OCI-LY1 (cell line): Measurements from ENCODE around the gene SDK1.

Source experiments
- CTCF ChIP-seq: fragments of 200-600 bp; sonication (generic), shearing (Covaris generic); IDR thresholded peaks from 2 replicates; pipeline ENCODE4 v1.5.1; 2017; ENCODE audit warnings: mild to moderate bottlenecking, antibody characterized with exemption, low read length, moderate library complexity, mixed read lengths
- EZH2 ChIP-seq: fragments of 200-600 bp; sonication (generic), shearing (Covaris generic); IDR thresholded peaks from 2 replicates; pipeline ENCODE4 v1.8.0; 2017; ENCODE audit warnings: borderline replicate concordance, mixed run types, mild to moderate bottlenecking, antibody characterized with exemption, low read length, moderate library complexity, mixed read lengths

- TF ChIP-seq CTCF (no peak), EZH2 (no peak)
Observed at GRCh38 chr7:4174451-4174850, 873.4 kb downstream of the SDK1 start.
